PC-9 (cell line): ENCODE results near the gene CLEC4D.

Source experiments
- EZH2 ChIP-seq: fragments of 200-600 bp; sonication (generic); IDR thresholded peaks from 2 replicates; pipeline ENCODE4 v1.8.0; 2017; ENCODE audit warnings: antibody characterized with exemption, low read depth
- TF ChIP-seq, protein P1 (sequence below): fragments of 200-600 bp; sonication (generic); conservative IDR thresholded peaks from 2 replicates; pipeline ENCODE4 v1.6.1; 2017; ENCODE audit warnings: mixed run types, antibody characterized with exemption, mild to moderate bottlenecking, moderate library complexity

DNA sequence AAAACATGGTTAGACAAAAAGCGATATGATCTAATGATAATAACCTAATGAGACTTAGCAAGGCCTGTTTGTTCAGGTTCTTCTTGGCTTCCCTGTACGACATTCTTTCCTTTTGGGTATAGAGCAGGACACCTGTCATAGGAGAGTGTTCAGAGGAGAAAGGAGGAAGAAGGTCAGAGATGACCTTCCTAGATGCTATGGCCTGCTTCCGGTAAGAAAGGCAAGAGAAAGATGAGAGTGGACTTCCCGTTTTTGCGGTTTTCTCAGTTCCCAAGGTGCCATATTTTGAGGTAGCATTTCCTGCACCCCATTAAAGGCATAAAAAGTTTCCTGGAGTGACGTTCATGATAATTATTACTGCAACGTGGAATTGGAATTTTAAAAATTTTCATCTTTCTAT is 18.7 kb downstream of the CLEC4D start:
- TF ChIP-seq, protein P1, sequence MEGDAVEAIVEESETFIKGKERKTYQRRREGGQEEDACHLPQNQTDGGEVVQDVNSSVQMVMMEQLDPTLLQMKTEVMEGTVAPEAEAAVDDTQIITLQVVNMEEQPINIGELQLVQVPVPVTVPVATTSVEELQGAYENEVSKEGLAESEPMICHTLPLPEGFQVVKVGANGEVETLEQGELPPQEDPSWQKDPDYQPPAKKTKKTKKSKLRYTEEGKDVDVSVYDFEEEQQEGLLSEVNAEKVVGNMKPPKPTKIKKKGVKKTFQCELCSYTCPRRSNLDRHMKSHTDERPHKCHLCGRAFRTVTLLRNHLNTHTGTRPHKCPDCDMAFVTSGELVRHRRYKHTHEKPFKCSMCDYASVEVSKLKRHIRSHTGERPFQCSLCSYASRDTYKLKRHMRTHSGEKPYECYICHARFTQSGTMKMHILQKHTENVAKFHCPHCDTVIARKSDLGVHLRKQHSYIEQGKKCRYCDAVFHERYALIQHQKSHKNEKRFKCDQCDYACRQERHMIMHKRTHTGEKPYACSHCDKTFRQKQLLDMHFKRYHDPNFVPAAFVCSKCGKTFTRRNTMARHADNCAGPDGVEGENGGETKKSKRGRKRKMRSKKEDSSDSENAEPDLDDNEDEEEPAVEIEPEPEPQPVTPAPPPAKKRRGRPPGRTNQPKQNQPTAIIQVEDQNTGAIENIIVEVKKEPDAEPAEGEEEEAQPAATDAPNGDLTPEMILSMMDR, result no peak
- no peak for TF ChIP-seq EZH2
